Measurements from ENCODE around the gene RAX2. TPM values are rescaled to one million over a fixed set of nuclear protein-coding genes. Genes with fewer than 3 reads are reported as not detected.

RAX2 gene
- total and polyA plus RNA-seq, 2 of the 8 experiments (the other 6 are each of a cell fraction or from before 2014, with no cell fraction given) = 0.08 TPM; not detected in 1

GRCh38 chr19:3775831-3776230 lies 3.8 kb upstream of the RAX2 start:
- no peaks in the 10 kb centered on the region for H3K36me3 ChIP-seq (ENCODE audit: control insufficient read depth in 2 of 4, insufficient read depth in 4 of 4, low read length in 3 of 4)
- H4K91ac ChIP-seq (replicated peaks; ENCODE audit: insufficient read length, low read length) = no peak overlapping the region
- no peak overlapping the region for H4K8ac ChIP-seq (ENCODE audit: extremely low read depth, insufficient read depth, low read length)
- no peak overlapping the region for H3K4me3 ChIP-seq (ENCODE audit: extremely low read depth in 1 of 4, insufficient read depth in 2 of 4, low read depth in 3 of 4, low read length in 4 of 4)
- no peak overlapping the region for H3K9ac ChIP-seq (replicated peaks in 1 of 4; ENCODE audit: extremely low read depth in 1 of 4, low read depth in 3 of 4, low read length in 3 of 4)
- no peak overlapping the region for H2BK15ac ChIP-seq (ENCODE audit: low read length)
- no peak overlapping the region for H3K56ac ChIP-seq (replicated peaks; ENCODE audit: insufficient read length, low read depth, low read length)
- no peak overlapping the region for H2BK5ac ChIP-seq (ENCODE audit: low read depth, low read length)
- H3K9me3 ChIP-seq (ENCODE audit: insufficient read depth in 2 of 2, low read depth in 1 of 2, low read length in 1 of 2) = peaks cover 2 to 3% of the 10 kb centered on the region in 2 experiments; a peak in 1 of 4 replicates
- no peak overlapping the region for H2BK120ac ChIP-seq (replicated peaks; ENCODE audit: low read depth, low read length)
- no peaks in the 10 kb centered on the region for H3K27me3 ChIP-seq (replicated peaks in 1 of 4; ENCODE audit: control insufficient read depth in 3 of 4, extremely low read depth in 1 of 4, insufficient read depth in 3 of 4, low read length in 3 of 4)
- H2AK5ac ChIP-seq (ENCODE audit: low read depth, low read length) = no peak overlapping the region
- H3K4me1 ChIP-seq (replicated peaks in 1 of 4; ENCODE audit: control insufficient read depth in 3 of 4, insufficient read depth in 4 of 4, low read length in 3 of 4) = peaks cover 0 to 7% (median 1%) of the 10 kb centered on the region in 4 experiments; a peak in 2 of 7 replicates
- ChIA-PET CTCF (ENCODE audit: partially characterized antibody) (interaction anchor here (1.6 to 1.7 kb wide), 2 partner anchors 20 to 46 kb away, joined by 5 to 7 read pairs; no protein-coding TSS in a partner anchor), POLR2A (ENCODE audit: partially characterized antibody) (interaction anchor here (1.7 to 2.3 kb wide), 2 partner anchors 13 to 209 kb away, joined by 6 to 14 read pairs; partner anchors contain the start of genes EEF2 and MRPL54)
- TF ChIP-seq CBX8 (IDR thresholded peaks at IDR 0.05; ENCODE audit: borderline replicate concordance, low read depth, low read length) (no peak), TAF1 (IDR thresholded peaks at IDR 0.05; ENCODE audit: low read depth, low read length) (no peak), CHD1 (IDR thresholded peaks at IDR 0.05; ENCODE audit: low read depth, low read length) (no peak), NANOG (IDR thresholded peaks at IDR 0.05; ENCODE audit: insufficient read depth, low read depth, low read length, poor library complexity, severe bottlenecking) (no peak), ZNF274 (IDR thresholded peaks at IDR 0.05; ENCODE audit: borderline replicate concordance, extremely low read depth, low read length) (no peak)
- H3K23me2 ChIP-seq (ENCODE audit: low read depth, low read length) = peaks cover 6% of the 10 kb centered on the region; the same call in 1 of the 2 replicates
- no peak overlapping the region for H3K27ac ChIP-seq (ENCODE audit: low read depth, low read length)
- H2BK20ac ChIP-seq (ENCODE audit: low read length) = no peak overlapping the region
- FAIRE-seq (no peak), DNase-seq (ENCODE audit: low read depth in 1 of 2, low spot score in 2 of 2) (no peak)
- WGBS, 2 experiments (ENCODE audit: extremely low coverage in 1 of 2, insufficient coverage in 1 of 2, insufficient read length in 1 of 2, insufficient replicate concordance in 2 of 2, low coverage in 1 of 2, low lambda C conversion rate in 2 of 2, missing lambda C conversion rate in 1 of 2) = 97% methylated on average over 5 of the region's 5 CpGs; no CpG with 5 or more reads in 1 of the 2 experiments
- H3K23ac ChIP-seq (ENCODE audit: insufficient read length) = no peak overlapping the region
- no peaks in the 10 kb centered on the region for H3K79me2 ChIP-seq (ENCODE audit: control insufficient read depth in 1 of 2, insufficient read depth in 2 of 2, low read length in 2 of 2)
- H2BK12ac ChIP-seq (ENCODE audit: low read depth, low read length) = no peak overlapping the region
- no peak overlapping the region for H3K18ac ChIP-seq (ENCODE audit: extremely low read depth, low read length)
- no peak overlapping the region for H3K14ac ChIP-seq (ENCODE audit: insufficient read length)
- no peak overlapping the region for H2AFZ ChIP-seq (ENCODE audit: low read length)
- no peak overlapping the region for H4K5ac ChIP-seq (ENCODE audit: insufficient read length, low read depth, low read length)
- H4K20me1 ChIP-seq (replicated peaks in 1 of 2; ENCODE audit: control insufficient read depth in 1 of 2, insufficient read depth in 2 of 2, low read length in 2 of 2) = peaks cover 0 to 3% of the 10 kb centered on the region in 2 experiments
- H3K4ac ChIP-seq (replicated peaks; ENCODE audit: insufficient read length, low read depth, low read length) = no peak overlapping the region
- no peaks in the 10 kb centered on the region for H3K79me1 ChIP-seq (ENCODE audit: low read depth, low read length)
- no peak overlapping the region for H3K4me2 ChIP-seq (ENCODE audit: insufficient read depth in 1 of 2, low read depth in 2 of 2, low read length in 2 of 2)
